ENCODE measurements around the gene HNRNPM. TPM values are rescaled to one million over a fixed set of nuclear protein-coding genes. Genes with fewer than 3 reads are reported as not detected.

The HNRNPM gene, protein sequence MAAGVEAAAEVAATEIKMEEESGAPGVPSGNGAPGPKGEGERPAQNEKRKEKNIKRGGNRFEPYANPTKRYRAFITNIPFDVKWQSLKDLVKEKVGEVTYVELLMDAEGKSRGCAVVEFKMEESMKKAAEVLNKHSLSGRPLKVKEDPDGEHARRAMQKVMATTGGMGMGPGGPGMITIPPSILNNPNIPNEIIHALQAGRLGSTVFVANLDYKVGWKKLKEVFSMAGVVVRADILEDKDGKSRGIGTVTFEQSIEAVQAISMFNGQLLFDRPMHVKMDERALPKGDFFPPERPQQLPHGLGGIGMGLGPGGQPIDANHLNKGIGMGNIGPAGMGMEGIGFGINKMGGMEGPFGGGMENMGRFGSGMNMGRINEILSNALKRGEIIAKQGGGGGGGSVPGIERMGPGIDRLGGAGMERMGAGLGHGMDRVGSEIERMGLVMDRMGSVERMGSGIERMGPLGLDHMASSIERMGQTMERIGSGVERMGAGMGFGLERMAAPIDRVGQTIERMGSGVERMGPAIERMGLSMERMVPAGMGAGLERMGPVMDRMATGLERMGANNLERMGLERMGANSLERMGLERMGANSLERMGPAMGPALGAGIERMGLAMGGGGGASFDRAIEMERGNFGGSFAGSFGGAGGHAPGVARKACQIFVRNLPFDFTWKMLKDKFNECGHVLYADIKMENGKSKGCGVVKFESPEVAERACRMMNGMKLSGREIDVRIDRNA
- 198 TPM for total RNA-seq

DNA sequence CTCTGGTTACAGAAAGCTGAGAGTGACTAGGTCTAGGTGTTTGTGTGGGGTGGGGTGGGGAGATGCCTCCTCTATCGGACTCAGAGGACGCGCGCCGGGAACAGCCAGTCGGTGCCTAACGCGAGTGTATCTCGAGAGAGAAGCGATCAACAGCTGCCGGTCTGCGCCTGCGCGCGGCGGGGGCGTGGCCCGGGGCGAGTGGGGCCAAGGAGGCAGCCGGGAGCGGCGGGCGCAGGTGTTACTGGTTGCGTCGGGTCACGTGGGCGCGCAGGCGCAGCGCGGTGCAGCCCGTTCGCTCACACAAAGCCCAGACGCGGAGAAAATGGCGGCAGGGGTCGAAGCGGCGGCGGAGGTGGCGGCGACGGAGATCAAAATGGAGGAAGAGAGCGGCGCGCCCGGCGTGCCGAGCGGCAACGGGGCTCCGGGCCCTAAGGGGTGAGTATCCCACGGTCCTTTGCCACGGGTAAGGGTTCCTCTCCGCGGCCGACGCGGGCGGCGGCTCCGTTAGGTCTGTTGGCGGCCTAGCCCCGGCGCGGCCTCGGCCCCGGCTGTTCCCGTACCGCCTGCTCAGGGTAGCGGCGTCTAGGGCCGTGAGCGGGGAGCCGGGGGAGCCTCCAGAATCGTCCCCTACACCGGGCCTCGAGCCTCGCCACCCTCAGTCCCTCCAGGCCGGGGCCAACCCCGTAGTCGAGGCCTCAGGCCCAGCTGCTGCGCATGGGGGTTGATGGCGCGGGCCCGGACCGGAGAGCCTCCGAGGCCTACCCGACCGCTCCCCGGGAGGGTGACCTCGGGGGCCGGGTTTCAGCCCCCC, at the start of gene HNRNPM:
HNRNPM (plus strand) TSS at position 299 of the 811 bp plus-strand sequence; CDS start at position 323, 24 bp downstream.
- no peaks in the 10 kb centered on the region for H3K36me3 ChIP-seq
- no peaks in the 10 kb centered on the region for H3K27me3 ChIP-seq
- DNase-seq (ENCODE audit: low spot score in 2 of 2) = peak; percentile 97 to 100
- peaks cover 12 to 28% of the 10 kb centered on the region in 2 donors for H3K4me1 ChIP-seq
- intact Hi-C loops (cut with DNase I) = loop anchor here (1.0 to 2.0 kb wide), 4 partner anchors 21 to 82 kb away; partner anchors contain the start of genes MARCHF2 and ZNF414
- TF ChIP-seq, protein P1, sequence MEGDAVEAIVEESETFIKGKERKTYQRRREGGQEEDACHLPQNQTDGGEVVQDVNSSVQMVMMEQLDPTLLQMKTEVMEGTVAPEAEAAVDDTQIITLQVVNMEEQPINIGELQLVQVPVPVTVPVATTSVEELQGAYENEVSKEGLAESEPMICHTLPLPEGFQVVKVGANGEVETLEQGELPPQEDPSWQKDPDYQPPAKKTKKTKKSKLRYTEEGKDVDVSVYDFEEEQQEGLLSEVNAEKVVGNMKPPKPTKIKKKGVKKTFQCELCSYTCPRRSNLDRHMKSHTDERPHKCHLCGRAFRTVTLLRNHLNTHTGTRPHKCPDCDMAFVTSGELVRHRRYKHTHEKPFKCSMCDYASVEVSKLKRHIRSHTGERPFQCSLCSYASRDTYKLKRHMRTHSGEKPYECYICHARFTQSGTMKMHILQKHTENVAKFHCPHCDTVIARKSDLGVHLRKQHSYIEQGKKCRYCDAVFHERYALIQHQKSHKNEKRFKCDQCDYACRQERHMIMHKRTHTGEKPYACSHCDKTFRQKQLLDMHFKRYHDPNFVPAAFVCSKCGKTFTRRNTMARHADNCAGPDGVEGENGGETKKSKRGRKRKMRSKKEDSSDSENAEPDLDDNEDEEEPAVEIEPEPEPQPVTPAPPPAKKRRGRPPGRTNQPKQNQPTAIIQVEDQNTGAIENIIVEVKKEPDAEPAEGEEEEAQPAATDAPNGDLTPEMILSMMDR (IDR thresholded peaks at IDR 0.05) = no peak
- peak within 1 kb of the TSS; percentile 93 to 98 for H3K27ac ChIP-seq
- H3K4me3 ChIP-seq = peak within 1 kb of the TSS; percentile 81 to 96
- H3K9me3 ChIP-seq = no peaks in the 10 kb centered on the region

DNA sequence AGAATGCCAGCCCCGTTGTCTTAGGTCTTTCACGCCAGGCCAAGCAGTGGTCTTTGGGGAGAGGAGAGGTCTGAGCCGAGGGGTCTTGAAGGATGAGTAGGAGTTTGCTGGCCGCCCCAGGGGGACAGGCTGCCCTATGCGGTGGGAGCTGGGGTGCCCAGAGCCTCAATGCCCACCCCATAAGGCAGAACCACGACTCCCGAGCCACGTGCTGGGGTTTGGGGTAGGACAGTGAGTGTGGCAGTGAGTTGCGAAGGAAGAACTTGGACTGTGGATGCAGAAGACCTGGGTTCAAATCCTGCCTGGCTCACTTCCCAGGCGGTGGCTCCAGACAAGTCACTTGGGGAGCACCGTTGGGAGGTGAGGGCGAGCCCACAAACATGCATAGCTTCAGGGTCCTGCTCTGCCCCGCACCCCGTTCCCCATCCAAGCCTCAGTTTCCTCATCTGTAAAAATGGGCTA, 49.1 kb upstream of the HNRNPM start:
- TF ChIP-seq, protein P1 (IDR thresholded peaks at IDR 0.05) = no peak
- peaks cover 15 to 16% of the 10 kb centered on the region in 2 donors for H3K36me3 ChIP-seq
- H3K27me3 ChIP-seq = no peaks in the 10 kb centered on the region
- no peak overlapping the region for H3K4me3 ChIP-seq
- intact Hi-C loops (cut with DNase I) = loop anchor here (1.0 kb wide), 1 partner anchor 41 kb away; no protein-coding TSS in a partner anchor
- H3K9me3 ChIP-seq = no peaks in the 10 kb centered on the region
- no peak for DNase-seq (ENCODE audit: low spot score in 2 of 2)
- H3K27ac ChIP-seq = no peak overlapping the region
- peaks cover 18 to 48% of the 10 kb centered on the region in 2 donors for H3K4me1 ChIP-seq

DNA sequence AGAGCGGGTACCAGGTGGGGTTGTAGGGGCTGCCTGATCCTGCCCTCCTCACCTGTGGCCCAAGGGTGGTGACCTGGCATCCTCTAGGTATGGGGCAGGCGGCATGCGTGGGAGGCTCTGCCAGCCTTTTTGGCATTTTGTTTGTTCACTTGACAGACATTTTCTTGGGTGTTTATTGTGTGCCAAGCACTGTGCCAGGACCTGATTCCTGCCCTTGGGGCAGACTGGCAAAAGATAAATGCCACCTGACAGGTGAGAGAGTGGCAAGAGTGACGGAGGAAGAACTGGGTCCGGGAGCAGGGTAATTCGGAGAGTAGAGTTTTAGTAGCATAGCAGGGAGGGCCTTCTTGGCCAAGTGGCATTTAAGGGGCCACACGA, 48.6 kb upstream of the HNRNPM start:
- peaks cover 18% of the 10 kb centered on the region in 2 donors for H3K36me3 ChIP-seq
- H3K27me3 ChIP-seq = no peaks in the 10 kb centered on the region
- no peak overlapping the region for H3K4me3 ChIP-seq
- no peak for DNase-seq (ENCODE audit: low spot score in 2 of 2)
- intact Hi-C loops (cut with DNase I) = loop anchor here (1.0 kb wide), 1 partner anchor 42 kb away; no protein-coding TSS in a partner anchor
- H3K9me3 ChIP-seq = no peaks in the 10 kb centered on the region
- peaks cover 16 to 45% of the 10 kb centered on the region in 2 donors for H3K4me1 ChIP-seq
- TF ChIP-seq, protein P1 (IDR thresholded peaks at IDR 0.05) = no peak
- no peak overlapping the region for H3K27ac ChIP-seq

DNA sequence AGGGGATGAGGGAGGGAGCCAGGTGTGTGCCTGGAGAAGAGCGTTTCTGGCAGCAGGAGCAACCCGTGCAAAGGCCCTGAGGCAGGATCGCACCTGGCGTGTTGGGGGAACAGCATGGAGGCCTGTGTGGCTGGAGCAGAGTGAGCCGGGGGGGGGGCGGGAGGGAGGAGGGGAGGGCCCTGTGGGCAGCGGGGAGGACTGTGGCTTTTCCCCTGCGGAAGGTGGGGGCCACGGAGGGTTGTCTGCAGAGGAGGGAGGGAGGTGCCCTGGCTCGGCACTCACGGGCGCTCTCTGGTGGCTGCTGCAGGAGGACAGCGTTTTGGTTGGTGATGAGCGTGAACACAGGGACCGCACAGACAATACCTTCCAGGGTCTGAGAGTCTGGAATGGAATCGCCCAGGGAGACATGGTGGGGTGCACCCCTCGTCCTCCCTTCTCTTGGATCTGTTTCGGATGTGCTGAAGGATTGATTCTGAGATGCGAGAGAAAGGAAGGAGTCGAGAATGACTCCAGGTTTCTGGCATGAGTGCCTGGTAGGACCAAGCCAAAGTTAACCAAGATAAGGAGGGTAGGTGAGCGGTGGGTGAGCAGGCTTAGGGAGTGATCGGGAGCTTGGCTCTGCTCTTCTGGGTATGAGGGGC, 48.1 kb upstream of the HNRNPM start:
- Histone ChIP-seq H3K9me3 (no peaks in the 10 kb centered on the region), H3K36me3 (peaks cover 18 to 23% of the 10 kb centered on the region in 2 donors), H3K4me1 (peaks cover 11 to 39% of the 10 kb centered on the region in 2 donors), H3K27me3 (no peaks in the 10 kb centered on the region), H3K27ac (peak overlapping the region in 1 of 2 donors; percentile 29), H3K4me3 (no peak overlapping the region)
- intact Hi-C loops (cut with DNase I) = loop anchor here (1.0 kb wide), 1 partner anchor 42 kb away; no protein-coding TSS in a partner anchor
- TF ChIP-seq, protein P1 (IDR thresholded peaks at IDR 0.05) = peak; percentile 40 to 71 (median 69)
- DNase-seq (ENCODE audit: low spot score in 2 of 2) = no peak
